K562 (cell line): ENCODE measurements around the gene ARNT2. TPM values are rescaled to one million over a fixed set of nuclear protein-coding genes. Genes with fewer than 3 reads are reported as not detected.

Source experiments
- ATAC-seq: fragments of 200-7000 bp; cut with Tn5 transposase; 3 replicates; pipeline ENCODE4 v1.9.1; 2020; ENCODE audit warnings: moderate library complexity
- BruUV-seq: library from RNA; stranded (reverse); fragments of 400-500 nt; replicated peaks from 2 replicates; lab custom pipeline; 2021; lab: Mats Ljungman, UMichigan
- CTCF ChIA-PET: fragments of 300-600 bp; formaldehyde crosslinking; extraction: SDS; loops from one replicate; lab custom pipeline; 2021; ENCODE audit warnings: low intra/inter-chr PET ratio; lab: Yijun Ruan, JAX
- POLR2A ChIA-PET: fragments of 300-600, 350-650 bp; sonication (Branson Sonifier 250); formaldehyde crosslinking; extraction: SDS; loops from one replicate; lab custom pipeline; 2021; ENCODE audit warnings: antibody characterized with exemption, inconsistent platforms; lab: Yijun Ruan, JAX
- DNase-seq, 4 experiments: peaks; one replicate each; pipeline versions ENCODE4 v3.0.0 to v3.0.0-alpha.2; 2011 to 2018; ENCODE audit warnings: low spot score in 3 of 4, mixed read lengths in 3 of 4; ENCODE audit errors: extremely low read depth in 1 of 4
- FAIRE-seq: peaks from 2 replicates; lab custom pipeline; 2011; peaks lifted over from hg19 to GRCh38; lab: Jason Lieb, UNC
- H2AFZ ChIP-seq: 2 replicates; pipeline ENCODE4 v1.6.0; 2011; ENCODE audit warnings: low read depth, low read length, control low read depth, inconsistent platforms
- H3K27ac ChIP-seq: fragments of 200-600 bp; 3 replicates; pipeline ENCODE4 v1.8.0; 2011; ENCODE audit warnings: low read depth, mild to moderate bottlenecking, control low read depth, inconsistent platforms, low read length, moderate library complexity, mixed read lengths; ENCODE audit errors: extremely low read depth
- H3K27me3 ChIP-seq, 2 experiments: fragments of 300-600 bp in 1 of 2; 2 replicates in 1 of 2; 3 replicates in 1 of 2; pipeline versions ENCODE4 v1.6.0 to v1.8.0; 2011; ENCODE audit warnings: inconsistent platforms in 2 of 2, low read length in 2 of 2, mild to moderate bottlenecking in 1 of 2, mixed read lengths in 1 of 2, moderate library complexity in 1 of 2; ENCODE audit not compliant: control insufficient read depth in 2 of 2, insufficient read depth in 2 of 2
- H3K36me3 ChIP-seq: fragments of 300-600 bp; 3 replicates; pipeline ENCODE4 v1.8.0; 2011; ENCODE audit warnings: mild to moderate bottlenecking, low read length, inconsistent platforms; ENCODE audit not compliant: control insufficient read depth, insufficient read depth
- H3K4me1 ChIP-seq, 2 experiments: fragments of 200-600 bp in 1 of 2; replicated peaks in 1 of 2; 2 replicates in 1 of 2; 3 replicates in 1 of 2; pipeline versions ENCODE4 v1.5.1 to v1.8.0; 2011; ENCODE audit warnings: inconsistent platforms in 2 of 2, low read length in 2 of 2, mild to moderate bottlenecking in 1 of 2, mixed read lengths in 1 of 2, moderate library complexity in 1 of 2; ENCODE audit not compliant: control insufficient read depth in 2 of 2, insufficient read depth in 2 of 2
- H3K4me2 ChIP-seq: 2 replicates; pipeline ENCODE4 v1.6.1; 2011; ENCODE audit warnings: low read length, control low read depth, inconsistent platforms, mixed read lengths; ENCODE audit not compliant: insufficient read depth
- H3K4me3 ChIP-seq: fragments of 200-600 bp; sonication (generic), shearing (Covaris generic); 2 replicates; pipeline ENCODE4 v1.5.1; 2016; ENCODE audit warnings: control low read depth, inconsistent platforms
- H3K79me2 ChIP-seq: fragments of 200-600 bp; 3 replicates; pipeline ENCODE4 v1.8.0; 2011; ENCODE audit warnings: low read length, inconsistent platforms; ENCODE audit not compliant: control insufficient read depth, insufficient read depth
- H3K9ac ChIP-seq, 2 experiments: 2 replicates each; pipeline versions ENCODE4 v1.6.0 to v1.6.1; 2011; ENCODE audit warnings: low read depth in 2 of 2, low read length in 2 of 2, control low read depth in 1 of 2, inconsistent platforms in 1 of 2, mild to moderate bottlenecking in 1 of 2, mixed read lengths in 1 of 2; ENCODE audit not compliant: insufficient read depth in 1 of 2
- H3K9me1 ChIP-seq: one replicate; pipeline ENCODE4 v1.6.0; 2011; ENCODE audit warnings: inconsistent platforms, mild to moderate bottlenecking, low read length, moderate library complexity; ENCODE audit not compliant: control insufficient read depth, insufficient read depth
- H3K9me3 ChIP-seq: replicated peaks from 2 replicates; pipeline ENCODE4 v1.5.1; 2011; ENCODE audit warnings: low read depth, low read length, inconsistent platforms; ENCODE audit not compliant: control insufficient read depth, insufficient read depth
- H4K20me1 ChIP-seq: replicated peaks from 2 replicates; pipeline ENCODE4 v1.6.1; 2011; ENCODE audit warnings: low read length, inconsistent platforms, mixed read lengths; ENCODE audit not compliant: control insufficient read depth, insufficient read depth
- MXI1 ChIP-seq: IDR thresholded peaks from 2 replicates; pipeline ENCODE4 v1.6.1; 2011; ENCODE audit warnings: low read depth, mild to moderate bottlenecking, improper control_type of control experiment, low read length
- SAFB2 ChIP-seq: fragments of 200-400 bp; formaldehyde crosslinking; IDR thresholded peaks from 2 replicates; pipeline ENCODE4 v1.6.1; 2018; ENCODE audit warnings: borderline replicate concordance, low read length, low read depth, moderate library complexity; ENCODE audit not compliant: severe bottlenecking
- WHSC1 ChIP-seq: IDR thresholded peaks from one replicate; pipeline ENCODE4 v1.6.1; 2012; ENCODE audit warnings: low read length, control low read depth, inconsistent platforms
- ZNF609 ChIP-seq: sonication (generic); formaldehyde crosslinking; IDR thresholded peaks from 2 replicates; pipeline ENCODE4 v1.8.1; 2023; ENCODE audit warnings: missing genetic modification reagents, mild to moderate bottlenecking, borderline replicate concordance
- WGBS: fragments of 100-300 bp; shearing (Covaris generic); methylation state at CpG from one replicate; pipeline ENCODE4 v1.1.6; 2016; ENCODE audit warnings: low coverage, mixed read lengths; ENCODE audit not compliant: insufficient coverage; ENCODE audit errors: missing lambda C conversion rate; 5-methylcytosine and 5-hydroxymethylcytosine counted together
- in situ Hi-C: fragments of 300-500 bp; cut with MboI; formaldehyde crosslinking; loops from 4 replicates; pipeline ENCODE4 v1.15.0; 2018; ENCODE audit warnings: inconsistent platforms, mixed read lengths
- intact Hi-C: fragments of 100-400 bp; cut with micrococcal nuclease; formaldehyde crosslinking; loops from 2 replicates; pipeline ENCODE4 v1.14.2; 2022
- polyA plus RNA-seq, 8 experiments: library from polyadenylated mRNA; depleted of rRNA in 4 of 8; stranded (reverse) in 5 of 8; unstranded in 3 of 8; fragments of >200 nt; fragmentation: Nextera tagmentation in 2 of 8; fragmentation: Illumina TruSeq in 1 of 8; extraction: Ambion mirVana in 2 of 8; extraction: Trizol in 1 of 8; gene quantifications; 2 replicates each; pipeline versions ENCODE4 v1.2.1 to v1.2.3, GENCODE V29; 2011 to 2014; ENCODE audit warnings: inconsistent platforms in 1 of 8, missing spikeins in 1 of 8
- total RNA-seq, 7 experiments: library from RNA; depleted of rRNA in 6 of 7; stranded (reverse); fragments of >200 nt in 6 of 7; fragmentation: Illumina TruSeq in 2 of 7; extraction: Trizol in 2 of 7; gene quantifications; 2 replicates each; pipeline versions ENCODE4 v1.2.1 to v1.2.3, GENCODE V29; 2011 to 2021; ENCODE audit warnings: low replicate concordance in 1 of 7
- TF ChIP-seq, protein P1 (sequence below): IDR thresholded peaks from 3 replicates; pipeline ENCODE4 v1.6.1; 2011; ENCODE audit warnings: borderline replicate concordance, mild to moderate bottlenecking, moderate library complexity; ENCODE audit not compliant: insufficient read length; ENCODE audit errors: extremely low read depth
- TF ChIP-seq, protein P2 (sequence below): sonication (generic); formaldehyde crosslinking; IDR thresholded peaks from 2 replicates; pipeline ENCODE4 v1.8.0; 2022; ENCODE audit warnings: missing genetic modification reagents, mild to moderate bottlenecking, borderline replicate concordance
- TF ChIP-seq, protein P3 (sequence below): fragments of 450-650 bp; formaldehyde crosslinking; IDR thresholded peaks from 2 replicates; pipeline ENCODE4 v1.4.0; 2022; ENCODE audit warnings: missing genetic modification characterization

Gene ARNT2
- total and polyA plus RNA-seq, 9 of the 15 experiments (the other 6 are each of a cell fraction or from before 2014, with no cell fraction given): 0.01 TPM; not detected in 8

GRCh38 chr15:80550908-80551260, 146.7 kb downstream of the ARNT2 start (continued):
- TF ChIP-seq, protein P1, sequence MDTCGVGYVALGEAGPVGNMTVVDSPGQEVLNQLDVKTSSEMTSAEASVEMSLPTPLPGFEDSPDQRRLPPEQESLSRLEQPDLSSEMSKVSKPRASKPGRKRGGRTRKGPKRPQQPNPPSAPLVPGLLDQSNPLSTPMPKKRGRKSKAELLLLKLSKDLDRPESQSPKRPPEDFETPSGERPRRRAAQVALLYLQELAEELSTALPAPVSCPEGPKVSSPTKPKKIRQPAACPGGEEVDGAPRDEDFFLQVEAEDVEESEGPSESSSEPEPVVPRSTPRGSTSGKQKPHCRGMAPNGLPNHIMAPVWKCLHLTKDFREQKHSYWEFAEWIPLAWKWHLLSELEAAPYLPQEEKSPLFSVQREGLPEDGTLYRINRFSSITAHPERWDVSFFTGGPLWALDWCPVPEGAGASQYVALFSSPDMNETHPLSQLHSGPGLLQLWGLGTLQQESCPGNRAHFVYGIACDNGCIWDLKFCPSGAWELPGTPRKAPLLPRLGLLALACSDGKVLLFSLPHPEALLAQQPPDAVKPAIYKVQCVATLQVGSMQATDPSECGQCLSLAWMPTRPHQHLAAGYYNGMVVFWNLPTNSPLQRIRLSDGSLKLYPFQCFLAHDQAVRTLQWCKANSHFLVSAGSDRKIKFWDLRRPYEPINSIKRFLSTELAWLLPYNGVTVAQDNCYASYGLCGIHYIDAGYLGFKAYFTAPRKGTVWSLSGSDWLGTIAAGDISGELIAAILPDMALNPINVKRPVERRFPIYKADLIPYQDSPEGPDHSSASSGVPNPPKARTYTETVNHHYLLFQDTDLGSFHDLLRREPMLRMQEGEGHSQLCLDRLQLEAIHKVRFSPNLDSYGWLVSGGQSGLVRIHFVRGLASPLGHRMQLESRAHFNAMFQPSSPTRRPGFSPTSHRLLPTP: no peak
- TF ChIP-seq MXI1: no peak
- TF ChIP-seq SAFB2: no peak
- TF ChIP-seq, protein P2, sequence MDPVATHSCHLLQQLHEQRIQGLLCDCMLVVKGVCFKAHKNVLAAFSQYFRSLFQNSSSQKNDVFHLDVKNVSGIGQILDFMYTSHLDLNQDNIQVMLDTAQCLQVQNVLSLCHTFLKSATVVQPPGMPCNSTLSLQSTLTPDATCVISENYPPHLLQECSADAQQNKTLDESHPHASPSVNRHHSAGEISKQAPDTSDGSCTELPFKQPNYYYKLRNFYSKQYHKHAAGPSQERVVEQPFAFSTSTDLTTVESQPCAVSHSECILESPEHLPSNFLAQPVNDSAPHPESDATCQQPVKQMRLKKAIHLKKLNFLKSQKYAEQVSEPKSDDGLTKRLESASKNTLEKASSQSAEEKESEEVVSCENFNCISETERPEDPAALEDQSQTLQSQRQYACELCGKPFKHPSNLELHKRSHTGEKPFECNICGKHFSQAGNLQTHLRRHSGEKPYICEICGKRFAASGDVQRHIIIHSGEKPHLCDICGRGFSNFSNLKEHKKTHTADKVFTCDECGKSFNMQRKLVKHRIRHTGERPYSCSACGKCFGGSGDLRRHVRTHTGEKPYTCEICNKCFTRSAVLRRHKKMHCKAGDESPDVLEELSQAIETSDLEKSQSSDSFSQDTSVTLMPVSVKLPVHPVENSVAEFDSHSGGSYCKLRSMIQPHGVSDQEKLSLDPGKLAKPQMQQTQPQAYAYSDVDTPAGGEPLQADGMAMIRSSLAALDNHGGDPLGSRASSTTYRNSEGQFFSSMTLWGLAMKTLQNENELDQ (CRISPR knock-in tag): no peak
- TF ChIP-seq, all 486 proteins: peak for 0

- in situ Hi-C loops: no loop called here
- H3K27ac ChIP-seq: no peak overlapping the region
- no peaks in the 10 kb centered on the region for H3K9me1 ChIP-seq
- WGBS: 0% methylated on average over 3 of the region's 3 CpGs
- no peaks in the 10 kb centered on the region for H3K4me1 ChIP-seq
- no TSS peak for BruUV-seq
- peaks cover 0 to 2% of the 10 kb centered on the region in 2 experiments; a peak in 2 of 5 replicates for H3K27me3 ChIP-seq
- no peaks in the 10 kb centered on the region for H3K9me3 ChIP-seq
- no peak for FAIRE-seq
- DNase-seq: no peak
- intact Hi-C loops: no loop called here
- POLR2A ChIA-PET: no interaction called here
- H4K20me1 ChIP-seq: no peaks in the 10 kb centered on the region
- no peak overlapping the region for H3K4me2 ChIP-seq
- no peak overlapping the region for H3K4me3 ChIP-seq
- TF ChIP-seq ZNF609 (CRISPR knock-in tag) (no peak), WHSC1 (no peak)
- TF ChIP-seq, protein P3, sequence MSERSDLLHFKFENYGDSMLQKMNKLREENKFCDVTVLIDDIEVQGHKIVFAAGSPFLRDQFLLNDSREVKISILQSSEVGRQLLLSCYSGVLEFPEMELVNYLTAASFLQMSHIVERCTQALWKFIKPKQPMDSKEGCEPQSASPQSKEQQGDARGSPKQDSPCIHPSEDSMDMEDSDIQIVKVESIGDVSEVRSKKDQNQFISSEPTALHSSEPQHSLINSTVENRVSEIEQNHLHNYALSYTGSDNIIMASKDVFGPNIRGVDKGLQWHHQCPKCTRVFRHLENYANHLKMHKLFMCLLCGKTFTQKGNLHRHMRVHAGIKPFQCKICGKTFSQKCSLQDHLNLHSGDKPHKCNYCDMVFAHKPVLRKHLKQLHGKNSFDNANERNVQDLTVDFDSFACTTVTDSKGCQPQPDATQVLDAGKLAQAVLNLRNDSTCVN (CRISPR knock-in tag): 0 out of 2 replicates have a peak, but pooled peaks have one; percentile 23
- TF ChIP-seq, all 486 proteins: peak for 1
- Histone ChIP-seq H3K36me3 (no peaks in the 10 kb centered on the region), H2AFZ (no peak overlapping the region), H3K79me2 (no peaks in the 10 kb centered on the region), H3K9ac (no peak overlapping the region)
- CTCF ChIA-PET: no interaction called here
- no peak for ATAC-seq
Observed at GRCh38 chr15:80551348-80551747, 147.2 kb downstream of the ARNT2 start.
